Stimulated activated naive CD8-positive, alpha-beta T cell treated with anti-CD3 and anti-CD28 coated beads, Interleukin-15, amount 100 ng/mL, for 72 hours (primary cell): Measurements from ENCODE around the gene FBLN2.

Experiments
- ATAC-seq: fragments of 150-1000 bp; cut with Tn5 transposase; 2 replicates; pipeline ENCODE4 v1.10.0; 2021; ENCODE audit warnings: mild to moderate bottlenecking, moderate library complexity
- DNase-seq, 2 donors: peaks; one replicate each; pipeline ENCODE4 v3.0.0; 2021 to 2022
- H3K27ac Mint-ChIP-seq, 2 donors: one replicate each; pipeline ENCODE4 v1.8.0; 2022; ENCODE audit warnings: mild to moderate bottlenecking in 2 of 2, mixed read lengths in 2 of 2, moderate library complexity in 2 of 2
- H3K27me3 Mint-ChIP-seq: one replicate; pipeline ENCODE4 v1.8.0; 2022; ENCODE audit warnings: mixed read lengths
- H3K4me1 Mint-ChIP-seq: one replicate; pipeline ENCODE4 v1.8.0; 2022; ENCODE audit warnings: mild to moderate bottlenecking, mixed read lengths
- H3K4me3 Mint-ChIP-seq, 2 donors: one replicate each; pipeline ENCODE4 v1.8.0; 2022; ENCODE audit warnings: mild to moderate bottlenecking in 2 of 2, mixed read lengths in 2 of 2, moderate library complexity in 1 of 2
- H3K9me3 Mint-ChIP-seq, 2 donors: one replicate each; pipeline ENCODE4 v1.8.0; 2022; ENCODE audit warnings: mixed read lengths in 2 of 2

The FBLN2 gene

GRCh38 chr3:13572926-13573623 is 24.1 kb downstream of the FBLN2 start:
- Mint-ChIP-seq H3K27me3 (no peaks in the 10 kb centered on the region), H3K4me3 (no peak overlapping the region), H3K9me3 (no peaks in the 10 kb centered on the region), H3K27ac (peak overlapping the region; percentile 20 to 23), H3K4me1 (peaks cover 39% of the 10 kb centered on the region)
- DNase-seq (no peak), ATAC-seq (peak; percentile 22)

GRCh38 chr3:13574083-13574797 is 25.3 kb downstream of the FBLN2 start:
- DNase-seq (no peak), ATAC-seq (no peak)
- Mint-ChIP-seq H3K4me1 (peaks cover 39% of the 10 kb centered on the region), H3K27ac (peak overlapping the region in 1 of 2 donors; percentile 19), H3K4me3 (no peak overlapping the region), H3K9me3 (no peaks in the 10 kb centered on the region), H3K27me3 (no peaks in the 10 kb centered on the region)

- Mint-ChIP-seq H3K9me3 (no peaks in the 10 kb centered on the region), H3K4me3 (peak overlapping the region in 1 of 2 donors; percentile 44), H3K27me3 (no peaks in the 10 kb centered on the region), H3K4me1 (peaks cover 40% of the 10 kb centered on the region), H3K27ac (peak overlapping the region; percentile 12 to 88)
- DNase-seq (peak; percentile 29 to 46), ATAC-seq (peak; percentile 69)
These were observed 26.0 kb downstream of the FBLN2 start for GRCh38 chr3:13574798-13575451.

- no peaks in the 10 kb centered on the region for H3K27me3 Mint-ChIP-seq
- ATAC-seq (no peak), DNase-seq (no peak)
- H3K27ac Mint-ChIP-seq: peak overlapping the region; percentile 12 to 88
- no peaks in the 10 kb centered on the region for H3K9me3 Mint-ChIP-seq
- peaks cover 47% of the 10 kb centered on the region for H3K4me1 Mint-ChIP-seq
- peak overlapping the region in 1 of 2 donors; percentile 44 for H3K4me3 Mint-ChIP-seq
These were observed 26.6 kb downstream of the FBLN2 start for GRCh38 chr3:13575459-13576061.

GRCh38 chr3:13577181-13578121 is 28.5 kb downstream of the FBLN2 start:
- H3K4me3 Mint-ChIP-seq: no peak overlapping the region
- ATAC-seq (no peak), DNase-seq (no peak)
- peak overlapping the region in 1 of 2 donors; percentile 64 for H3K27ac Mint-ChIP-seq
- H3K9me3 Mint-ChIP-seq: no peaks in the 10 kb centered on the region
- no peaks in the 10 kb centered on the region for H3K27me3 Mint-ChIP-seq
- peaks cover 63% of the 10 kb centered on the region for H3K4me1 Mint-ChIP-seq

- H3K9me3 Mint-ChIP-seq: no peaks in the 10 kb centered on the region
- H3K4me1 Mint-ChIP-seq: peaks cover 63% of the 10 kb centered on the region
- H3K27ac Mint-ChIP-seq: no peak overlapping the region
These were observed 29.3 kb downstream of the FBLN2 start for GRCh38 chr3:13578251-13578650.

GRCh38 chr3:13579063-13579462 is 30.1 kb downstream of the FBLN2 start:
- ATAC-seq (no peak), DNase-seq (no peak)
- Mint-ChIP-seq H3K27ac (no peak overlapping the region), H3K4me1 (peaks cover 58% of the 10 kb centered on the region), H3K4me3 (no peak overlapping the region), H3K27me3 (no peaks in the 10 kb centered on the region), H3K9me3 (no peaks in the 10 kb centered on the region)

More at GRCh38 chr3:13578251-13578650, 29.3 kb downstream of the FBLN2 start:
- no peak for ATAC-seq
- DNase-seq: no peak
- H3K4me3 Mint-ChIP-seq: no peak overlapping the region
- no peaks in the 10 kb centered on the region for H3K27me3 Mint-ChIP-seq

- ATAC-seq (no peak), DNase-seq (no peak)
- Mint-ChIP-seq H3K4me3 (no peak overlapping the region), H3K9me3 (no peaks in the 10 kb centered on the region), H3K27ac (no peak overlapping the region), H3K27me3 (no peaks in the 10 kb centered on the region), H3K4me1 (peaks cover 48% of the 10 kb centered on the region)
These were observed 31.5 kb downstream of the FBLN2 start for GRCh38 chr3:13580256-13581023.

- peak; percentile 68 for ATAC-seq
- no peak for DNase-seq
- H3K4me1 Mint-ChIP-seq: peaks cover 38% of the 10 kb centered on the region
- no peaks in the 10 kb centered on the region for H3K27me3 Mint-ChIP-seq
- no peak overlapping the region for H3K27ac Mint-ChIP-seq
- no peak overlapping the region for H3K4me3 Mint-ChIP-seq
- no peaks in the 10 kb centered on the region for H3K9me3 Mint-ChIP-seq
These were observed 32.8 kb downstream of the FBLN2 start for GRCh38 chr3:13581485-13582365.

- DNase-seq: no peak
- Mint-ChIP-seq H3K4me1 (peaks cover 35% of the 10 kb centered on the region), H3K4me3 (no peak overlapping the region), H3K9me3 (no peaks in the 10 kb centered on the region), H3K27ac (peak overlapping the region in 1 of 2 donors; percentile 59), H3K27me3 (no peaks in the 10 kb centered on the region)
- ATAC-seq: peak; percentile 2
These were observed 33.7 kb downstream of the FBLN2 start for GRCh38 chr3:13582366-13583250.

- no peaks in the 10 kb centered on the region for H3K27me3 Mint-ChIP-seq
- H3K4me3 Mint-ChIP-seq: no peak overlapping the region
- H3K27ac Mint-ChIP-seq: peak overlapping the region in 1 of 2 donors; percentile 59
- peaks cover 33% of the 10 kb centered on the region for H3K4me1 Mint-ChIP-seq
- DNase-seq: no peak
- no peak for ATAC-seq
- no peaks in the 10 kb centered on the region for H3K9me3 Mint-ChIP-seq
These were observed 34.6 kb downstream of the FBLN2 start for GRCh38 chr3:13583251-13584180.

- DNase-seq (no peak), ATAC-seq (no peak)
- Mint-ChIP-seq H3K4me1 (peaks cover 33% of the 10 kb centered on the region), H3K27me3 (no peaks in the 10 kb centered on the region), H3K9me3 (no peaks in the 10 kb centered on the region), H3K4me3 (no peak overlapping the region), H3K27ac (peak overlapping the region in 1 of 2 donors; percentile 71)
These were observed 35.5 kb downstream of the FBLN2 start for GRCh38 chr3:13584427-13584891.
